Jurkat, Clone E6-1 (cell line): ENCODE results near the gene IFI35.
"Not testable (repeated sequence)": the region's sequence is repeated elsewhere in the genome, so short reads cannot be mapped to it uniquely, and the experiment has no call there.

Source experiments
- DNase-seq: peaks from one replicate; pipeline ENCODE4 v3.0.0-alpha.2; 2011; ENCODE audit warnings: low read depth, low spot score
- H3K4me3 ChIP-seq: 2 replicates; pipeline ENCODE4 v1.5.1; 2011; ENCODE audit warnings: mild to moderate bottlenecking, low read length, control low read depth, moderate library complexity

Gene IFI35

DNA sequence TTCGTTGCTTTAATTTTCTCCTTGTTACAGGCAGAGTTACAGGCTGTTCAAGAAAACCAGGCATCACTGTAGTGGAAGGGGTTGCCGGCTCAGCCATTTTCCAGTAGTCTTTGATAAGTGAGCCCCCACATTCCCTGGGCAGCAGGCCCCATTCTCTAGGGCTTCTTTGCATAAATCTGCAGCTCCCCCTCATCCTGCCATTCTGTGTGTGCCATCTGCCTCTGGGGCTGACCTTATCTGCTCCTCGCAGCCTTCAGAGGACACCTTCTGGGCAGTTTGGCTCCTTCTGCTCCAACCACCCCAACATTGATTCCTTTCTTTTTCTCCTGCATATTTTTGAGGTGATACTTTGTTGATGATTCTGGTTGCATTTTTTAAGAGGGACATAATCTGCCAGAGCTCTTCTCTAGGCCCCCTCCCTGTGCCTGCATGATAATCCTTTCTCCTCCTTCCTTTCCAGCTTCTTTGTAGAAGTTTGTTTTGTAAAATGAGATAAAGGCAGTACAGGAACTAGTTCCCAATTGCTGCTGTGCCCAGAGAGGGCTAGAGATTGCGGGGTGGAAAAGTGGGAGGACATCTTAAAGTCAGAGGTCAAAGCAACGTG lies 35.5 kb downstream of the IFI35 start:
- no peak overlapping the region for H3K4me3 ChIP-seq

DNA sequence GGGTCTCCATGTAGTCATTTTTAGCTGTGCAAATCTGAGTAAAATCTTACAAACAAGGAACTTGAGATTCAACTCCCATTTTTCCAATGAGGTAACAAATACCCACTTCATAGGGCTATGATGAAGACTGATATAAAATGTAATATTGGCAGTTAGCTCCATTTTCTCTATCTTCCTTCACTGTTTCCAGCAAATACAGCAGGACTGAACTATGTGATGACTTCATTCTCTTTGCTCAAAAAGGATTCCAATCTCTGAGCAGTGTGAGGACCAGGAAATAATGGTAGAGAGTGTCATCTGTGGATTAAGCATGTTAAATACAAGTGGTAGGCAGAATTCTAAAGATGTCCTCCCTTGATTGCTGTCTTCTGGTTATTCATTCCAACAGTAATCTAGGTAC lies 36.7 kb downstream of the IFI35 start:
- DNase-seq = no peak
- H3K4me3 ChIP-seq = no peak overlapping the region

More for the DNA sequence above, 35.5 kb downstream of the IFI35 start:
- DNase-seq = no peak

DNA sequence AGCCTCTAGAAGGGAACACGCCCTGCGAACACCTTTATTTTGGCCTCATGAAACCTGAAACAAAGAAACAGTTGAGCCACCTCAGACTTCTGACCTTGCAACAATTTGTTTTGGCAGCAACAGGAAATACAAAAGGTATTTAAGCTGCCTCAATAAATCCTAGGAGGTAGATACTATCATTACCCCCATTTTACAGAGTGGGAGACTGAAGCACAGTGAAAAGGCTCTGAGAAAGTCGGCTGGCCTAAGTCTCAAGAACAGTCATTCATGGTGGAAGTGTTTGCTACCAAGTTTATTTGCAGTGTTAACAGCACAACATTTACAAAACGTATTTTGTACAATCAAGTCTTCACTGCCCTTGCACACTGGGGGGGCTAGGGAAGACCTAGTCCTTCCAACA lies 37.4 kb downstream of the IFI35 start:
- H3K4me3 ChIP-seq = no peak overlapping the region
- DNase-seq = no peak

DNA sequence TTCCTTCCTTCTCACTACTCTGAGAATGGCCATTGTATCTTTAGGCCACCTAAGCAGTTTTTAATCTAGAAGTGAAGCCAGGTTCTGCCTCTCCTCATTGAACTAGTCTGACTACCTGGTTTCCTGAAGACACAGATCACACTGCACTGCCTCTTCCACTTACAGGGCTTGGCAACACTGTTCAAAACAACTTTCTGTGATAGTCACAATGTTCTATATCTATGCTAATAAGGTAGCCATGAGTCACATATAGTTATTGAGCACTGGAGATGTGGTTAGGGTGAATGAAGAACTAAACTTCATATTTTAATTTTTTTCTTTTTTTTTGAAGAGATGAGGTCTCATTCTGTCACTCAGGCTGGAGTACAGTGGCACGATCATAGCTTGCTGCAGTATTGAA lies 45.4 kb downstream of the IFI35 start:
- no peak for DNase-seq
- H3K4me3 ChIP-seq = no peak overlapping the region

DNA sequence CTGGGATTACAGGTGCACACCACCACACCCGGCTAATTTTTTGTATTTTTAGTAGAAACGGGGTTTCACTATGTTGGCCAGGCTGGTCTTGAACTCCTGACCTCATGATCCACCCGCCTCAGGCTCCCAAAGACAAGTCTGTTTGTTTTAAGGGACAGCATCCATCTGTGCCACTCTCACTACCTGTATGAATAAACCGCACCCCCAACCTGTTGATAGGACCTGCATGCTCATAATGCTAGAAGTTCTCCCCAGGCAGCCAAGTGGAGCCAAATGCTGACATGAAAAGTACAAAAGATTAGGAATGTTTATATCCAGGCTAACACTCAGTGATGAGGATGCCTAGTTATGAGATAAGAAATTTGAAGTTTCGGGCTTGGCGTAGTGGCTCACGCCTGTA lies 46.4 kb downstream of the IFI35 start:
- not testable (repeated sequence) for H3K4me3 ChIP-seq, DNase-seq

DNA sequence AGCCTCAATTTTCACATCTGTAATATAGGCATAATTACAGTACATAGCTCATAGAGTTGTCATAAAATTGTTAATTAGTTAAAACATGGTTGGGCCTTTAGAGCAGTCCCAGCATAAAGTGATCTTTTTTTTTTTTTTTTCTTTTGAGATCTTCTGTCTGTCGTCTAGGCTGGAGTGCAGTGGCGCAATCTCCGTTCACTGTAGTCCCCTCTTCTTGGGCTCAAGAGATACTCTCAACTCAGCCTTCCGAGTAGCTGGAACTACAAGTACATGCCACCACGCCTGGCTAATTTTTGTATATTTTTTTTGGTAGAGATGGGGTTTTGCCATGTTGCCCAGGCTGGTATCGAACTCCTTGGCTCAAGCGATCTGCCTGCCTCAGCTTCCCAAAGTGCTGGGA lies 49.5 kb downstream of the IFI35 start:
- no peak for DNase-seq
- no peak overlapping the region for H3K4me3 ChIP-seq

DNA sequence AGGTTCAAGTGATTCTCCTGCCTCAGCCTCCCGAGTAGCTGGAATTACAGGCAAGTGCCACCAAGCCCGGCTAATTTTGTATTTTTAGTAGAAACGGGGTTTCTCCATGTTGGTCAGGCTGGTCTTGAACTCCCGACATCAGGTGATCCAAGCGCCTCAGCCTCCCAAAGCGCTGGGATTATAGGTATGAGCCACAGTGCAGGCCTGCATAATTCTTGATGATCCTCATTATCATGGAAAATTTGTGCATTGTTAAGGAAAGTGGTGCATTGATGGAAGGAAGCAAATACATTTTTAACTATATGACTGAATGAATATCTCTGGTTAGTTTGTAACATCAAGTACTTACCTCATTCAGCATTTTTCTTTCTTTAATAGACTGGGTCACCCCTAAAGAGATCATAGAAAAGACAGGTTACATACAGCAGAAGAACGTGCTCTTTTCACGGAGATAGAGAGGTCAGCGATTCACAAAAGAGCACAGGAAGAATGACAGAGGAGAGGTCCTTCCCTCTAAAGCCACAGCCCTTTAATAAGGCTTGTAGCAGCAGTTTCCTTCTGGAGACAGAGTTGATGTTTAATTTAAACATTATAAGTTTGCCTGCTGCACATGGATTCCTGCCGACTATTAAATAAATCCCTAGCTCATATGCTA lies 56.5 kb downstream of the IFI35 start:
- no peak for DNase-seq
- H3K4me3 ChIP-seq = no peak overlapping the region
